WI38 (cell line): ENCODE data around the gene KLHL29.

Experiments used
- H3K4me3 ChIP-seq: 2 replicates; pipeline ENCODE4 v1.5.1; 2011; ENCODE audit warnings: low read depth, mild to moderate bottlenecking, control low read depth, low read length
- TF ChIP-seq, protein P1 (sequence below): IDR thresholded peaks from 2 replicates; pipeline ENCODE4 v1.5.1; 2012; ENCODE audit warnings: low read depth, mild to moderate bottlenecking, control low read depth, low read length

Gene KLHL29

DNA sequence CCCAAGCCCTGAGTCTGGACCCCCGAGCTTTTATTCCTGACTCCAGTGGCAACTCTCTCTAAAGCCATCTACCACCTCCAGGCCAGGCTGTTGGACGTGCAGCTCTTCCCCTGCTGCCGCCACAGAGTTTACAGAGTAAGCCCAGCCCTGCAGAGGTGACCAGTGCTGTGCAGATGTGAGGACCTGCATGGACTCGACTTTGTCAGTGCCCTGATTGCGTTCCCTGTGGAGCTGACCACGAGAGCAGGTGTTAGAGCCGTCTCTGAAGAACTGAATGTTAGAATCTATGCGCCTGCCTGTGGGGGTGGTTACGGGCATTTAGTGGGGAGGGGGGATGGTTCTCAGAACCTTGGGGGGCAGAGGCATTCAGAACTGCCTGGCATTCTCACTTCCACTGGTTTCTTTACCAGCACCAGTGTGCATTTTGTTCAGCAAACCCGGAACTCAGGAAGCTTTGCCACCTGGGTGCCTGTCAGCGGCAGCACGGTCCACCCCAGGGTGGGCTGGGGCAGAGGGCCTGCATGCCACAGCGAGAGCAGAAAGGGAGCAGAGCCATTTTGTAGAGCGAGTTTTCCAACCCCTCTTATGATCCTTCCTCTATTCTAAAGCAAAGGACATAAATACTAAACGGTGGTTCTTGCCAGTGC lies 137.9 kb downstream of the KLHL29 start:
- TF ChIP-seq, protein P1, sequence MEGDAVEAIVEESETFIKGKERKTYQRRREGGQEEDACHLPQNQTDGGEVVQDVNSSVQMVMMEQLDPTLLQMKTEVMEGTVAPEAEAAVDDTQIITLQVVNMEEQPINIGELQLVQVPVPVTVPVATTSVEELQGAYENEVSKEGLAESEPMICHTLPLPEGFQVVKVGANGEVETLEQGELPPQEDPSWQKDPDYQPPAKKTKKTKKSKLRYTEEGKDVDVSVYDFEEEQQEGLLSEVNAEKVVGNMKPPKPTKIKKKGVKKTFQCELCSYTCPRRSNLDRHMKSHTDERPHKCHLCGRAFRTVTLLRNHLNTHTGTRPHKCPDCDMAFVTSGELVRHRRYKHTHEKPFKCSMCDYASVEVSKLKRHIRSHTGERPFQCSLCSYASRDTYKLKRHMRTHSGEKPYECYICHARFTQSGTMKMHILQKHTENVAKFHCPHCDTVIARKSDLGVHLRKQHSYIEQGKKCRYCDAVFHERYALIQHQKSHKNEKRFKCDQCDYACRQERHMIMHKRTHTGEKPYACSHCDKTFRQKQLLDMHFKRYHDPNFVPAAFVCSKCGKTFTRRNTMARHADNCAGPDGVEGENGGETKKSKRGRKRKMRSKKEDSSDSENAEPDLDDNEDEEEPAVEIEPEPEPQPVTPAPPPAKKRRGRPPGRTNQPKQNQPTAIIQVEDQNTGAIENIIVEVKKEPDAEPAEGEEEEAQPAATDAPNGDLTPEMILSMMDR, result no peak
- no peak overlapping the region for H3K4me3 ChIP-seq

DNA sequence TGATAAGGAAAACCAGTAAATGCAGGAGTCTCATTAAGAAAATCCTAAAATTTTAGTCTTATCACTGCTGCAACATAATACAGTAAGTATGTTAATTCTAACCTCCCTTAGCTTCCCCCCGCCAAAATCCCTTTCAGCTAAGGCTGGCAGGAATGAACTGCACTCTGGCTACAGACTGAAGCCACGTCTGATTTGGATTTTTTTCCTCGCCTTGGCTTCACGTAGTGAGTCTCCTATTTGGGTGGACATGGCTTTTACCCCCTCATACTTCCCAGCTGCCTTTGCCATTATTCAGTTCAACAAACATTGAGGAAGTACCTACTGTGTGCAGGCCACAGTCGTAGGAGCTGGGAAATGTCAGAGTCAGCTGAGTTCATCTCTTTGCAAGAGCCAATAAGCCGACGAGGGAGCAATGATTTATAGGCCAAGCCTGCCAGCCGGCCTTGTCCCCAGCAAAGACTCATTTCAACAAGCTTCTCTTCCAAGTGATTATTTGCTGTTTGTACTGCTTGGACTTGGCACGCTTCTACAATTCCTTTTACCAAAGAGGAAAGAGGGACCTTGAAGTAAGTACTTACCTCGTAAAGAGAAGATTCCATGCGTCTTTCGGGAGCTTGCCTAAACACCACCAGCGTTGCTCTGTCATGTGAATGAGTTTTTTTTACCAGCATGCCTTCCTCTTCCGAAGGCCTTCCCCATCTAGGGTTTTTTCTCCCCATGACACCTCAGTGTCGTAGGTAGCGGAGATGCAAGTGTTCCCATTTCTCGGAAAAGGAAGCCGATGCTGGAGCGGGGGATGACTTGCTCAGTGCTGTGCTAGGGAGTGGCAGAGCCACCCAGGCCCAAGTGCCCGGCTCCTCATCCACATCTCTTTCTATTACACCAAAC lies 138.6 kb downstream of the KLHL29 start:
- H3K4me3 ChIP-seq, result no peak overlapping the region
- TF ChIP-seq, protein P1, result no peak

DNA sequence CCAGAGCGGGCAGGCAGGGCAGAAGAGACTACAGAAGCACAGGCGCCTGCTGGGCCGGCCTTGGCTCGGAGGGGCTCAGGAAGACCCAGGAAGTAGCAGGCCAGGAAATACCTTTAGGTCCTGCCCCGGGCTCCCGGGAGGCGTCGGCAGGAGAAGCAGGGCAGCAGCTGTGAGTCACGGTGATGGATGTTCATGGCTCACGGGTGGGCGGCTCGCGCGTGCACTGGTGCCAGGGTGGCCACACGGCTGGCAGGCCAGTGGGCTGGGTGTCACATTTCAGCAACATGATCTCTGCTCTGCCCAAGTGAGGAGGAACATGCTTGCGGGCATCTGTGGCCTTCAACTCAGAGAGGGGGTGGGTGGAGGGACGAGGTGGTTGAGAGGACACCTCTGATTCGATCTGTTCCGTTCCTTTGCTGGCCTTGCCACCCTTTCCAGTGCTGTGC lies 139.3 kb downstream of the KLHL29 start:
- TF ChIP-seq, protein P1, result no peak
- no peak overlapping the region for H3K4me3 ChIP-seq

DNA sequence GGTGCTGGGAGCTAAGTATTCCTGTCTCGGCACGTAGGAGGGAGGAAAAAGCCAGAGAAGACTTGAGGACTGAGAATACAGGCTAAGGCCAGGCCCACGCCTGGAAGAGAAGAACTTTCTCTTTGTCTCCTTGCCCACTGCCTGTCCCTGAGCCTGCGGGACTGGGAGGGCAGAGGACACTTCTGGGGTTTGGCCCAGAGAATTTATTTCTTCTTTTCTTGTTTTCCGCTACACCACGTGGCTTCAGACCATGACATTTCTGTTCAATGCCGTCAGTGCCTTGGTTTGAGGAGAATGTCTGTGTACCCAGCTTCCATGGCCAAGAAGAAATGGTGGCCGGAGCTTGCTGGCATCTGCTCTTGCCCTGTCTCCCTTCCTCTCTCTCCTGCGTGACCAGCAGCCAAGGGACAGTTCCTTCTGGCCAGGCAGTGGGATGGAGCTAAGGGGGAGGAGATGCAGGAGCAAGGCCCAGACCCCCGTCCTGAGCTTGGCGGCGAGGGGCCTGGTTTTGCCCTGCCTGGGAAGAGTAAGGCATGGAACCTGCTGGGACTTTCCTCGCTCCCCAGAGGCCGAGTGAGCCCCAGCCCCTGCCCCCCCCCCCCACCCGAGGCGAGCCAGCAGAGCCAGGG lies 140.3 kb downstream of the KLHL29 start:
- H3K4me3 ChIP-seq, result no peak overlapping the region
- TF ChIP-seq, protein P1, result no peak

DNA sequence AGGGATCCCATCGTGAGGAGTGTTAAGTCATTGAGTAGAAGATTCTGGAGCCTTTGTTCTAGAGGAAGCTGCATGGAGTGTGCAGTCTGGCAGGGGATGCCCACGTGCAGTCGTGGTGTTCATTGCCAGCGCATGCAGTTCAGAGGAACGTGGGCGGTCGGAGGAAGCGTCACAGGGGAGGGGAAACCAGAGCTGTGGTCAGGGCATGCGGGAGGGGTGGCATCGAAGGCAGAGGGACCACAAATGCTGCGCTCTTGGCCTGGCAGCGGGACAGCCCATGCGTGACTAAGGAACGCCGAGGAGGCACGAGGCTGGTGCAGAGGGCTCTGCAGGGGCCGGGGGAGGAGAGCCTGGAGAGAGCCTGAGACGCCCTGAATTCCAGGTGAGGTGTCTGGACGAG lies 141.1 kb downstream of the KLHL29 start:
- H3K4me3 ChIP-seq, result no peak overlapping the region
- TF ChIP-seq, protein P1, result no peak

DNA sequence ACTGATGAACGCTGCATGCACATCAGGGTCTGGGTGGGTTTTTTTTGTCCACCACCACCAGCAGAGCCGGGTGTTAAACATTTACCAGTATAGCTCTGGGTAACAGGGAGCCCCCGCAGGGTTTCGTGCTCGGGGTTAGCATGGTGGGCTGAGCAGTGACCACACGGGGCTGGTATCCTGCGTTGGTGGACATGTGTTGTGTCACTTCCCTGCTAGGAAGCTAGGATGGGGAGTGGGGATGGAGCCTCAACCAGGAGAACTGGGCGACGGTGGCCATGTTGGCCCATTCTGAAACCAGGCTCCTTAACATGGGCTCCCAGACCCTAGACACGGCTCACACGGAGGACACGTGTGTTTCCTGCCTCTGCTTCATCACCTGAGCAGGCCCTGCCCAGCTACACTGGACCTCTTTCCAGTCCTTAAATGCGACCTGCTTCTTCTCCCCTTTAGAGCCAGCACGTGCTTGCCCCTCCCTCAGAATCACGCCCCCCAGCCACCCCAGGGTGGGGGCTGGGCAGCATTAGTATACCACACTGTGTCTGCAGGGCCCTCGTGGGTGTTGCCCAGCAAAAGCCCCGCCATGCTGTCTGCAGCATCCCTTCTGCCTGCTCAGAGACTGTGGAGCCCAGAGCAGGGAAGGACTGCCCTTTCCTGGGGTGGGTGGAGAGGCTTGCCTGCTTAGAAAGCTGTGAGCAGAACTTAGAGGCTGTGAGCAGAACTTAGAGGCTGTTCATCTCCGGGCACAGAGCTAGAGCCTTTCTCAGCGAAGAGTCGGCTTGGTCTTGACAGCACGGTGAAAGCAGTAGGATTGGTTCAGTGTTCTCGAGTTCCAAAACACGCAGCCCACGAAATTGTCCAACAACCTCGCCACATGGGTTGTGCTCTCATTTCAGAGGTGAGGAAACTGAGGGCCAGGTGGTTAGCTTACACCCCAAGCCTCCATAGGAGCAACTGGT lies 142.1 kb downstream of the KLHL29 start:
- no peak overlapping the region for H3K4me3 ChIP-seq
- TF ChIP-seq, protein P1, result no peak
